Ishikawa (cell line): ENCODE data around the gene MS4A14.

ENCODE experiments used
- CEBPB ChIP-seq: IDR thresholded peaks from 2 replicates; pipeline ENCODE4 v1.6.1; 2012
- CREB1 ChIP-seq: IDR thresholded peaks from 2 replicates; pipeline ENCODE4 v1.6.1; 2012; ENCODE audit warnings: low read depth
- EGR1 ChIP-seq: IDR thresholded peaks from 2 replicates; pipeline ENCODE4 v1.6.1; 2012
- EP300 ChIP-seq: IDR thresholded peaks from 2 replicates; pipeline ENCODE4 v1.6.1; 2012; ENCODE audit warnings: borderline replicate concordance
- FOXM1 ChIP-seq: IDR thresholded peaks from 2 replicates; pipeline ENCODE4 v1.6.1; 2012; ENCODE audit warnings: low read depth, borderline replicate concordance
- NFIC ChIP-seq: IDR thresholded peaks from 2 replicates; pipeline ENCODE4 v1.6.1; 2012
- RAD21 ChIP-seq: IDR thresholded peaks from 2 replicates; pipeline ENCODE4 v1.6.1; 2012; ENCODE audit warnings: low read depth
- TAF1 ChIP-seq: IDR thresholded peaks from 2 replicates; pipeline ENCODE4 v1.6.1; 2012; ENCODE audit warnings: low read depth, mild to moderate bottlenecking
- TCF12 ChIP-seq: IDR thresholded peaks from 2 replicates; pipeline ENCODE4 v1.6.1; 2012; ENCODE audit warnings: low read depth
- TEAD4 ChIP-seq: IDR thresholded peaks from 2 replicates; pipeline ENCODE4 v1.6.1; 2012
- YY1 ChIP-seq: IDR thresholded peaks from 2 replicates; pipeline ENCODE4 v1.6.1; 2012; ENCODE audit warnings: low read depth
- TF ChIP-seq, protein P1 (sequence below): IDR thresholded peaks from 2 replicates; pipeline ENCODE4 v1.6.1; 2012; ENCODE audit warnings: low read depth, mild to moderate bottlenecking
- TF ChIP-seq, protein P2 (sequence below): IDR thresholded peaks from 2 replicates; pipeline ENCODE4 v1.6.1; 2012
- TF ChIP-seq, protein P3 (sequence below): IDR thresholded peaks from 2 replicates; pipeline ENCODE4 v1.6.1; 2012

DNA sequence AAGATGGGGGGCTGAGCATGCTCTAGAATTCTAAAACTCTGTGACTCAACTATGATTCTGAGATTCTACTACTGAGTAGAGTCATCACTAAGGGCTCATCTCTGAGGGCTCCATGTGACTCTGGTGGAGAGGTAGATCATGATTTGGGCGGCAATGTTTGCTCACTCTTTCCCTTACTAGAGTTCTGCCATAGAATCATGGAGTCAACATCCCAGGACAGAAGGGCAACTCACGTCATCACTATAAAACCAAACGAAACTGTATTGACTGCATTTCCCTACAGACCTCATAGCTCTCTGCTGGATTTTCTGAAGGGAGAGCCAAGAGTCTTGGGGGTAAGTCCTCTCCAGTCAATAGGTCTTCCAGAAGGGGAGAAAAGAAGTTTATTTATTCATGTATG lies at the start of gene MS4A14:
- TF ChIP-seq, protein P1, sequence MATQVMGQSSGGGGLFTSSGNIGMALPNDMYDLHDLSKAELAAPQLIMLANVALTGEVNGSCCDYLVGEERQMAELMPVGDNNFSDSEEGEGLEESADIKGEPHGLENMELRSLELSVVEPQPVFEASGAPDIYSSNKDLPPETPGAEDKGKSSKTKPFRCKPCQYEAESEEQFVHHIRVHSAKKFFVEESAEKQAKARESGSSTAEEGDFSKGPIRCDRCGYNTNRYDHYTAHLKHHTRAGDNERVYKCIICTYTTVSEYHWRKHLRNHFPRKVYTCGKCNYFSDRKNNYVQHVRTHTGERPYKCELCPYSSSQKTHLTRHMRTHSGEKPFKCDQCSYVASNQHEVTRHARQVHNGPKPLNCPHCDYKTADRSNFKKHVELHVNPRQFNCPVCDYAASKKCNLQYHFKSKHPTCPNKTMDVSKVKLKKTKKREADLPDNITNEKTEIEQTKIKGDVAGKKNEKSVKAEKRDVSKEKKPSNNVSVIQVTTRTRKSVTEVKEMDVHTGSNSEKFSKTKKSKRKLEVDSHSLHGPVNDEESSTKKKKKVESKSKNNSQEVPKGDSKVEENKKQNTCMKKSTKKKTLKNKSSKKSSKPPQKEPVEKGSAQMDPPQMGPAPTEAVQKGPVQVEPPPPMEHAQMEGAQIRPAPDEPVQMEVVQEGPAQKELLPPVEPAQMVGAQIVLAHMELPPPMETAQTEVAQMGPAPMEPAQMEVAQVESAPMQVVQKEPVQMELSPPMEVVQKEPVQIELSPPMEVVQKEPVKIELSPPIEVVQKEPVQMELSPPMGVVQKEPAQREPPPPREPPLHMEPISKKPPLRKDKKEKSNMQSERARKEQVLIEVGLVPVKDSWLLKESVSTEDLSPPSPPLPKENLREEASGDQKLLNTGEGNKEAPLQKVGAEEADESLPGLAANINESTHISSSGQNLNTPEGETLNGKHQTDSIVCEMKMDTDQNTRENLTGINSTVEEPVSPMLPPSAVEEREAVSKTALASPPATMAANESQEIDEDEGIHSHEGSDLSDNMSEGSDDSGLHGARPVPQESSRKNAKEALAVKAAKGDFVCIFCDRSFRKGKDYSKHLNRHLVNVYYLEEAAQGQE = no peak
- TF ChIP-seq, protein P2, sequence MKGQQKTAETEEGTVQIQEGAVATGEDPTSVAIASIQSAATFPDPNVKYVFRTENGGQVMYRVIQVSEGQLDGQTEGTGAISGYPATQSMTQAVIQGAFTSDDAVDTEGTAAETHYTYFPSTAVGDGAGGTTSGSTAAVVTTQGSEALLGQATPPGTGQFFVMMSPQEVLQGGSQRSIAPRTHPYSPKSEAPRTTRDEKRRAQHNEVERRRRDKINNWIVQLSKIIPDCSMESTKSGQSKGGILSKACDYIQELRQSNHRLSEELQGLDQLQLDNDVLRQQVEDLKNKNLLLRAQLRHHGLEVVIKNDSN = no peak
- no peak for TF ChIP-seq EP300
- no peak for TF ChIP-seq NFIC
- no peak for TF ChIP-seq TEAD4
- TF ChIP-seq TAF1 = no peak
- no peak for TF ChIP-seq TCF12
- TF ChIP-seq RAD21 = no peak
- TF ChIP-seq FOXM1 = no peak
- no peak for TF ChIP-seq CEBPB
- TF ChIP-seq, protein P3, sequence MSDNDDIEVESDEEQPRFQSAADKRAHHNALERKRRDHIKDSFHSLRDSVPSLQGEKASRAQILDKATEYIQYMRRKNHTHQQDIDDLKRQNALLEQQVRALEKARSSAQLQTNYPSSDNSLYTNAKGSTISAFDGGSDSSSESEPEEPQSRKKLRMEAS = no peak
- TF ChIP-seq EGR1 = no peak
- no peak for TF ChIP-seq YY1
- TF ChIP-seq CREB1 = no peak
